Endothelial cell of hepatic sinusoid (primary cell): ENCODE measurements around the gene KCNJ14.

ENCODE experiments used
- in situ Hi-C: cut with HindIII; loops from 2 replicates; pipeline ENCODE4 v1.10.0; 2017; ENCODE audit warnings: low sequenced_read_pairs

The KCNJ14 gene

GRCh38 chr19:48444936-48445200 is 10.5 kb upstream of the KCNJ14 start:
- in situ Hi-C loops = no loop called here

GRCh38 chr19:48445256-48445605 is 10.1 kb upstream of the KCNJ14 start:
- in situ Hi-C loops = no loop called here

GRCh38 chr19:48445606-48446481 is 9.5 kb upstream of the KCNJ14 start, which contains the start of gene GRWD1:
GRWD1 (plus strand) TSS chr19:48445983; CDS start chr19:48446006, 23 bp downstream.
- in situ Hi-C loops = no loop called here

GRCh38 chr19:48446579-48446978 is 8.8 kb upstream of the KCNJ14 start:
- in situ Hi-C loops = no loop called here

- in situ Hi-C loops = no loop called here
Measured at GRCh38 chr19:48448563-48448962, 6.8 kb upstream of the KCNJ14 start.

GRCh38 chr19:48450441-48450840 is 4.9 kb upstream of the KCNJ14 start:
- in situ Hi-C loops = no loop called here

GRCh38 chr19:48450863-48451262 is 4.5 kb upstream of the KCNJ14 start:
- in situ Hi-C loops = no loop called here

- in situ Hi-C loops = no loop called here
Measured at GRCh38 chr19:48451624-48452023, 3.8 kb upstream of the KCNJ14 start.

- in situ Hi-C loops = no loop called here
Measured at GRCh38 chr19:48452289-48453190, 2.8 kb upstream of the KCNJ14 start.

GRCh38 chr19:48454150-48454730 is 1.1 kb upstream of the KCNJ14 start:
- in situ Hi-C loops = no loop called here

GRCh38 chr19:48455908-48456562 is 661 bp downstream of the KCNJ14 start:
- in situ Hi-C loops = no loop called here

- in situ Hi-C loops = no loop called here
Measured at GRCh38 chr19:48456864-48457263, 1.5 kb downstream of the KCNJ14 start.

- in situ Hi-C loops = no loop called here
Measured at GRCh38 chr19:48458016-48458415, 2.6 kb downstream of the KCNJ14 start.

GRCh38 chr19:48461651-48461981 is 6.2 kb downstream of the KCNJ14 start:
- in situ Hi-C loops = no loop called here

GRCh38 chr19:48461982-48462655 is 6.7 kb downstream of the KCNJ14 start:
- in situ Hi-C loops = no loop called here

- in situ Hi-C loops = no loop called here
Measured at GRCh38 chr19:48465215-48465614, 9.8 kb downstream of the KCNJ14 start.

GRCh38 chr19:48466561-48467325 is 11.4 kb downstream of the KCNJ14 start:
- in situ Hi-C loops = no loop called here

- in situ Hi-C loops = no loop called here
Measured at GRCh38 chr19:48468772-48469288, 13.5 kb downstream of the KCNJ14 start.

GRCh38 chr19:48469289-48469881 is 14.0 kb downstream of the KCNJ14 start, which contains the start of gene CYTH2:
CYTH2 (plus strand) TSS chr19:48469369; CDS start chr19:48469508, 139 bp downstream.
- in situ Hi-C loops = no loop called here
